K562 (cell line): ENCODE measurements around the gene NOL8. TPM values are rescaled to one million over a fixed set of nuclear protein-coding genes. Genes with fewer than 3 reads are reported as not detected.

Experiments
- ATAC-seq: fragments of 200-7000 bp; cut with Tn5 transposase; 3 replicates; pipeline ENCODE4 v1.9.1; 2020; ENCODE audit warnings: moderate library complexity
- BruUV-seq: library from RNA; stranded (reverse); fragments of 400-500 nt; replicated peaks from 2 replicates; lab custom pipeline; 2021; lab: Mats Ljungman, UMichigan
- CTCF ChIA-PET: fragments of 300-600 bp; formaldehyde crosslinking; extraction: SDS; loops from one replicate; lab custom pipeline; 2021; ENCODE audit warnings: low intra/inter-chr PET ratio; lab: Yijun Ruan, JAX
- POLR2A ChIA-PET: fragments of 300-600, 350-650 bp; sonication (Branson Sonifier 250); formaldehyde crosslinking; extraction: SDS; loops from one replicate; lab custom pipeline; 2021; ENCODE audit warnings: antibody characterized with exemption, inconsistent platforms; lab: Yijun Ruan, JAX
- DNase-seq, 4 experiments: peaks; one replicate each; pipeline versions ENCODE4 v3.0.0 to v3.0.0-alpha.2; 2011 to 2018; ENCODE audit warnings: low spot score in 3 of 4, mixed read lengths in 3 of 4; ENCODE audit errors: extremely low read depth in 1 of 4
- FAIRE-seq: peaks from 2 replicates; lab custom pipeline; 2011; peaks lifted over from hg19 to GRCh38; lab: Jason Lieb, UNC
- H2AFZ ChIP-seq: 2 replicates; pipeline ENCODE4 v1.6.0; 2011; ENCODE audit warnings: low read depth, low read length, control low read depth, inconsistent platforms
- H3K27ac ChIP-seq: fragments of 200-600 bp; 3 replicates; pipeline ENCODE4 v1.8.0; 2011; ENCODE audit warnings: low read depth, mild to moderate bottlenecking, control low read depth, inconsistent platforms, low read length, moderate library complexity, mixed read lengths; ENCODE audit errors: extremely low read depth
- H3K27me3 ChIP-seq, 2 experiments: fragments of 300-600 bp in 1 of 2; 2 replicates in 1 of 2; 3 replicates in 1 of 2; pipeline versions ENCODE4 v1.6.0 to v1.8.0; 2011; ENCODE audit warnings: inconsistent platforms in 2 of 2, low read length in 2 of 2, mild to moderate bottlenecking in 1 of 2, mixed read lengths in 1 of 2, moderate library complexity in 1 of 2; ENCODE audit not compliant: control insufficient read depth in 2 of 2, insufficient read depth in 2 of 2
- H3K36me3 ChIP-seq: fragments of 300-600 bp; 3 replicates; pipeline ENCODE4 v1.8.0; 2011; ENCODE audit warnings: mild to moderate bottlenecking, low read length, inconsistent platforms; ENCODE audit not compliant: control insufficient read depth, insufficient read depth
- H3K4me1 ChIP-seq, 2 experiments: fragments of 200-600 bp in 1 of 2; replicated peaks in 1 of 2; 2 replicates in 1 of 2; 3 replicates in 1 of 2; pipeline versions ENCODE4 v1.5.1 to v1.8.0; 2011; ENCODE audit warnings: inconsistent platforms in 2 of 2, low read length in 2 of 2, mild to moderate bottlenecking in 1 of 2, mixed read lengths in 1 of 2, moderate library complexity in 1 of 2; ENCODE audit not compliant: control insufficient read depth in 2 of 2, insufficient read depth in 2 of 2
- H3K4me2 ChIP-seq: 2 replicates; pipeline ENCODE4 v1.6.1; 2011; ENCODE audit warnings: low read length, control low read depth, inconsistent platforms, mixed read lengths; ENCODE audit not compliant: insufficient read depth
- H3K4me3 ChIP-seq: fragments of 200-600 bp; sonication (generic), shearing (Covaris generic); 2 replicates; pipeline ENCODE4 v1.5.1; 2016; ENCODE audit warnings: control low read depth, inconsistent platforms
- H3K79me2 ChIP-seq: fragments of 200-600 bp; 3 replicates; pipeline ENCODE4 v1.8.0; 2011; ENCODE audit warnings: low read length, inconsistent platforms; ENCODE audit not compliant: control insufficient read depth, insufficient read depth
- H3K9ac ChIP-seq, 2 experiments: 2 replicates each; pipeline versions ENCODE4 v1.6.0 to v1.6.1; 2011; ENCODE audit warnings: low read depth in 2 of 2, low read length in 2 of 2, control low read depth in 1 of 2, inconsistent platforms in 1 of 2, mild to moderate bottlenecking in 1 of 2, mixed read lengths in 1 of 2; ENCODE audit not compliant: insufficient read depth in 1 of 2
- H3K9me1 ChIP-seq: one replicate; pipeline ENCODE4 v1.6.0; 2011; ENCODE audit warnings: inconsistent platforms, mild to moderate bottlenecking, low read length, moderate library complexity; ENCODE audit not compliant: control insufficient read depth, insufficient read depth
- H3K9me3 ChIP-seq: replicated peaks from 2 replicates; pipeline ENCODE4 v1.5.1; 2011; ENCODE audit warnings: low read depth, low read length, inconsistent platforms; ENCODE audit not compliant: control insufficient read depth, insufficient read depth
- H4K20me1 ChIP-seq: replicated peaks from 2 replicates; pipeline ENCODE4 v1.6.1; 2011; ENCODE audit warnings: low read length, inconsistent platforms, mixed read lengths; ENCODE audit not compliant: control insufficient read depth, insufficient read depth
- BRD9 ChIP-seq: fragments of 450-650 bp; IDR thresholded peaks from 2 replicates; pipeline ENCODE4 v1.6.1; 2018; ENCODE audit warnings: low read depth; ENCODE audit not compliant: partially characterized antibody
- NFE2L1 ChIP-seq: fragments of 450-650 bp; IDR thresholded peaks from 2 replicates; pipeline ENCODE4 v1.6.1; 2016; ENCODE audit warnings: missing genetic modification characterization, low read depth, mild to moderate bottlenecking, missing compliant biosample characterization, moderate library complexity, borderline replicate concordance
- ZNF347 ChIP-seq: fragments of 450-650 bp; formaldehyde crosslinking; IDR thresholded peaks from 2 replicates; pipeline ENCODE4 v1.4.0; 2020; ENCODE audit warnings: low read depth, mild to moderate bottlenecking, moderate library complexity
- WGBS: fragments of 100-300 bp; shearing (Covaris generic); methylation state at CpG from one replicate; pipeline ENCODE4 v1.1.6; 2016; ENCODE audit warnings: low coverage, mixed read lengths; ENCODE audit not compliant: insufficient coverage; ENCODE audit errors: missing lambda C conversion rate; 5-methylcytosine and 5-hydroxymethylcytosine counted together
- in situ Hi-C: fragments of 300-500 bp; cut with MboI; formaldehyde crosslinking; loops from 4 replicates; pipeline ENCODE4 v1.15.0; 2018; ENCODE audit warnings: inconsistent platforms, mixed read lengths
- intact Hi-C: fragments of 100-400 bp; cut with micrococcal nuclease; formaldehyde crosslinking; loops from 2 replicates; pipeline ENCODE4 v1.14.2; 2022
- polyA plus RNA-seq, 8 experiments: library from polyadenylated mRNA; depleted of rRNA in 4 of 8; stranded (reverse) in 5 of 8; unstranded in 3 of 8; fragments of >200 nt; fragmentation: Nextera tagmentation in 2 of 8; fragmentation: Illumina TruSeq in 1 of 8; extraction: Ambion mirVana in 2 of 8; extraction: Trizol in 1 of 8; gene quantifications; 2 replicates each; pipeline versions ENCODE4 v1.2.1 to v1.2.3, GENCODE V29; 2011 to 2014; ENCODE audit warnings: inconsistent platforms in 1 of 8, missing spikeins in 1 of 8
- total RNA-seq, 7 experiments: library from RNA; depleted of rRNA in 6 of 7; stranded (reverse); fragments of >200 nt in 6 of 7; fragmentation: Illumina TruSeq in 2 of 7; extraction: Trizol in 2 of 7; gene quantifications; 2 replicates each; pipeline versions ENCODE4 v1.2.1 to v1.2.3, GENCODE V29; 2011 to 2021; ENCODE audit warnings: low replicate concordance in 1 of 7
- TF ChIP-seq, protein P1 (sequence below): fragments of 250-450 bp; sonication (Bioruptor Pico); IDR thresholded peaks from 2 replicates; pipeline ENCODE4 v1.4.0; 2020
- TF ChIP-seq, protein P2 (sequence below): fragments of 250-450 bp; sonication (Bioruptor Pico); IDR thresholded peaks from 2 replicates; pipeline ENCODE4 v1.5.0; 2020; ENCODE audit warnings: mild to moderate bottlenecking, borderline replicate concordance
- TF ChIP-seq, protein P3 (sequence below): fragments of 250-450 bp; sonication (Bioruptor Pico); IDR thresholded peaks from 2 replicates; pipeline ENCODE4 v1.4.0; 2020; ENCODE audit warnings: mild to moderate bottlenecking, moderate library complexity, borderline replicate concordance

NOL8 gene
- total and polyA plus RNA-seq, 9 of the 15 experiments (the other 6 are each of a cell fraction or from before 2014, with no cell fraction given) = 51.3 to 91.5 (median 58.7) TPM

DNA sequence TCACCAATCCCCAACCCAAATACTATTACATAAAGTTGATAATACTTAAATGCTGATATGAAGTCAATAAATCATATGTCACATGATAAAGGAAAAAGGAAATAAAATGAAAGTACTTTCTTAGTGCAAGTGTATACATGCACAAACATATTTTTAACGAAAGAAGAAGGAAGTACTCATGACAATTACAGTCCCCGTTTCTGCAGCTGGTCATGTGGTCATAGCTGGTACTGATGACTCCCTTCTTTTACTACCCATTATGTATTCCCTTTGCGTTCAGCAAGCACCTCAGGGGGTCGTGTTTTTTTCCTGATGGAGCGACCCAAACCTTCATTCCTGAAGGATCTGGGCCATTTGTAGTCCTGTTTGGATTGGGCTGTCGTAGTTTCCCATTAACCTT is 27.9 kb upstream of the NOL8 start:
- Histone ChIP-seq H3K36me3 (peaks cover 5% of the 10 kb centered on the region; the same call in 2 of the 3 replicates), H3K4me3 (no peak overlapping the region)
- in situ Hi-C loops = no loop called here
- TF ChIP-seq, protein P1, sequence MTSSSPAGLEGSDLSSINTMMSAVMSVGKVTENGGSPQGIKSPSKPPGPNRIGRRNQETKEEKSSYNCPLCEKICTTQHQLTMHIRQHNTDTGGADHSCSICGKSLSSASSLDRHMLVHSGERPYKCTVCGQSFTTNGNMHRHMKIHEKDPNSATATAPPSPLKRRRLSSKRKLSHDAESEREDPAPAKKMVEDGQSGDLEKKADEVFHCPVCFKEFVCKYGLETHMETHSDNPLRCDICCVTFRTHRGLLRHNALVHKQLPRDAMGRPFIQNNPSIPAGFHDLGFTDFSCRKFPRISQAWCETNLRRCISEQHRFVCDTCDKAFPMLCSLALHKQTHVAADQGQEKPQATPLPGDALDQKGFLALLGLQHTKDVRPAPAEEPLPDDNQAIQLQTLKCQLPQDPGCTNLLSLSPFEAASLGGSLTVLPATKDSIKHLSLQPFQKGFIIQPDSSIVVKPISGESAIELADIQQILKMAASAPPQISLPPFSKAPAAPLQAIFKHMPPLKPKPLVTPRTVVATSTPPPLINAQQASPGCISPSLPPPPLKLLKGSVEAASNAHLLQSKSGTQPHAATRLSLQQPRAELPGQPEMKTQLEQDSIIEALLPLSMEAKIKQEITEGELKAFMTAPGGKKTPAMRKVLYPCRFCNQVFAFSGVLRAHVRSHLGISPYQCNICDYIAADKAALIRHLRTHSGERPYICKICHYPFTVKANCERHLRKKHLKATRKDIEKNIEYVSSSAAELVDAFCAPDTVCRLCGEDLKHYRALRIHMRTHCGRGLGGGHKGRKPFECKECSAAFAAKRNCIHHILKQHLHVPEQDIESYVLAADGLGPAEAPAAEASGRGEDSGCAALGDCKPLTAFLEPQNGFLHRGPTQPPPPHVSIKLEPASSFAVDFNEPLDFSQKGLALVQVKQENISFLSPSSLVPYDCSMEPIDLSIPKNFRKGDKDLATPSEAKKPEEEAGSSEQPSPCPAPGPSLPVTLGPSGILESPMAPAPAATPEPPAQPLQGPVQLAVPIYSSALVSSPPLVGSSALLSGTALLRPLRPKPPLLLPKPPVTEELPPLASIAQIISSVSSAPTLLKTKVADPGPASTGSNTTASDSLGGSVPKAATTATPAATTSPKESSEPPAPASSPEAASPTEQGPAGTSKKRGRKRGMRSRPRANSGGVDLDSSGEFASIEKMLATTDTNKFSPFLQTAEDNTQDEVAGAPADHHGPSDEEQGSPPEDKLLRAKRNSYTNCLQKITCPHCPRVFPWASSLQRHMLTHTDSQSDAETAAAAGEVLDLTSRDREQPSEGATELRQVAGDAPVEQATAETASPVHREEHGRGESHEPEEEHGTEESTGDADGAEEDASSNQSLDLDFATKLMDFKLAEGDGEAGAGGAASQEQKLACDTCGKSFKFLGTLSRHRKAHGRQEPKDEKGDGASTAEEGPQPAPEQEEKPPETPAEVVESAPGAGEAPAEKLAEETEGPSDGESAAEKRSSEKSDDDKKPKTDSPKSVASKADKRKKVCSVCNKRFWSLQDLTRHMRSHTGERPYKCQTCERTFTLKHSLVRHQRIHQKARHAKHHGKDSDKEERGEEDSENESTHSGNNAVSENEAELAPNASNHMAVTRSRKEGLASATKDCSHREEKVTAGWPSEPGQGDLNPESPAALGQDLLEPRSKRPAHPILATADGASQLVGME = no peak
- TF ChIP-seq BRD9 (no peak), ZNF347 (CRISPR knock-in tag) (no peak), NFE2L1 (tag) (no peak)
- TF ChIP-seq, protein P2, sequence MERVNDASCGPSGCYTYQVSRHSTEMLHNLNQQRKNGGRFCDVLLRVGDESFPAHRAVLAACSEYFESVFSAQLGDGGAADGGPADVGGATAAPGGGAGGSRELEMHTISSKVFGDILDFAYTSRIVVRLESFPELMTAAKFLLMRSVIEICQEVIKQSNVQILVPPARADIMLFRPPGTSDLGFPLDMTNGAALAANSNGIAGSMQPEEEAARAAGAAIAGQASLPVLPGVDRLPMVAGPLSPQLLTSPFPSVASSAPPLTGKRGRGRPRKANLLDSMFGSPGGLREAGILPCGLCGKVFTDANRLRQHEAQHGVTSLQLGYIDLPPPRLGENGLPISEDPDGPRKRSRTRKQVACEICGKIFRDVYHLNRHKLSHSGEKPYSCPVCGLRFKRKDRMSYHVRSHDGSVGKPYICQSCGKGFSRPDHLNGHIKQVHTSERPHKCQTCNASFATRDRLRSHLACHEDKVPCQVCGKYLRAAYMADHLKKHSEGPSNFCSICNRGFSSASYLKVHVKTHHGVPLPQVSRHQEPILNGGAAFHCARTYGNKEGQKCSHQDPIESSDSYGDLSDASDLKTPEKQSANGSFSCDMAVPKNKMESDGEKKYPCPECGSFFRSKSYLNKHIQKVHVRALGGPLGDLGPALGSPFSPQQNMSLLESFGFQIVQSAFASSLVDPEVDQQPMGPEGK = no peak
- TF ChIP-seq, protein P3, sequence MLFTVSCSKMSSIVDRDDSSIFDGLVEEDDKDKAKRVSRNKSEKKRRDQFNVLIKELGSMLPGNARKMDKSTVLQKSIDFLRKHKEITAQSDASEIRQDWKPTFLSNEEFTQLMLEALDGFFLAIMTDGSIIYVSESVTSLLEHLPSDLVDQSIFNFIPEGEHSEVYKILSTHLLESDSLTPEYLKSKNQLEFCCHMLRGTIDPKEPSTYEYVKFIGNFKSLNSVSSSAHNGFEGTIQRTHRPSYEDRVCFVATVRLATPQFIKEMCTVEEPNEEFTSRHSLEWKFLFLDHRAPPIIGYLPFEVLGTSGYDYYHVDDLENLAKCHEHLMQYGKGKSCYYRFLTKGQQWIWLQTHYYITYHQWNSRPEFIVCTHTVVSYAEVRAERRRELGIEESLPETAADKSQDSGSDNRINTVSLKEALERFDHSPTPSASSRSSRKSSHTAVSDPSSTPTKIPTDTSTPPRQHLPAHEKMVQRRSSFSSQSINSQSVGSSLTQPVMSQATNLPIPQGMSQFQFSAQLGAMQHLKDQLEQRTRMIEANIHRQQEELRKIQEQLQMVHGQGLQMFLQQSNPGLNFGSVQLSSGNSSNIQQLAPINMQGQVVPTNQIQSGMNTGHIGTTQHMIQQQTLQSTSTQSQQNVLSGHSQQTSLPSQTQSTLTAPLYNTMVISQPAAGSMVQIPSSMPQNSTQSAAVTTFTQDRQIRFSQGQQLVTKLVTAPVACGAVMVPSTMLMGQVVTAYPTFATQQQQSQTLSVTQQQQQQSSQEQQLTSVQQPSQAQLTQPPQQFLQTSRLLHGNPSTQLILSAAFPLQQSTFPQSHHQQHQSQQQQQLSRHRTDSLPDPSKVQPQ (CRISPR knock-in tag) = no peak

More for the DNA sequence above, 27.9 kb upstream of the NOL8 start:
- Histone ChIP-seq H3K27me3 (no peaks in the 10 kb centered on the region), H3K9me1 (no peaks in the 10 kb centered on the region), H2AFZ (no peak overlapping the region), H3K9me3 (peaks cover 6% of the 10 kb centered on the region), H3K4me2 (no peak overlapping the region), H3K79me2 (no peaks in the 10 kb centered on the region), H4K20me1 (no peaks in the 10 kb centered on the region), H3K9ac (no peak overlapping the region), H3K27ac (no peak overlapping the region), H3K4me1 (no peaks in the 10 kb centered on the region)
- no TSS peak for BruUV-seq
- CTCF ChIA-PET = no interaction called here
- WGBS = 87% methylated on average over 6 of the region's 6 CpGs
- FAIRE-seq (no peak), ATAC-seq (no peak), DNase-seq (no peak)
- POLR2A ChIA-PET = no interaction called here
- intact Hi-C loops = loop anchor here (10.0 kb wide), 1 partner anchor 82 kb away; no protein-coding TSS in a partner anchor
